Measurements from ENCODE around the gene TUBGCP3. TPM values are rescaled to one million over a fixed set of nuclear protein-coding genes. Genes with fewer than 3 reads are reported as not detected.

The TUBGCP3 gene
- total RNA-seq, 2 donors from 2014 or later = 9.8 to 14.7 TPM

DNA sequence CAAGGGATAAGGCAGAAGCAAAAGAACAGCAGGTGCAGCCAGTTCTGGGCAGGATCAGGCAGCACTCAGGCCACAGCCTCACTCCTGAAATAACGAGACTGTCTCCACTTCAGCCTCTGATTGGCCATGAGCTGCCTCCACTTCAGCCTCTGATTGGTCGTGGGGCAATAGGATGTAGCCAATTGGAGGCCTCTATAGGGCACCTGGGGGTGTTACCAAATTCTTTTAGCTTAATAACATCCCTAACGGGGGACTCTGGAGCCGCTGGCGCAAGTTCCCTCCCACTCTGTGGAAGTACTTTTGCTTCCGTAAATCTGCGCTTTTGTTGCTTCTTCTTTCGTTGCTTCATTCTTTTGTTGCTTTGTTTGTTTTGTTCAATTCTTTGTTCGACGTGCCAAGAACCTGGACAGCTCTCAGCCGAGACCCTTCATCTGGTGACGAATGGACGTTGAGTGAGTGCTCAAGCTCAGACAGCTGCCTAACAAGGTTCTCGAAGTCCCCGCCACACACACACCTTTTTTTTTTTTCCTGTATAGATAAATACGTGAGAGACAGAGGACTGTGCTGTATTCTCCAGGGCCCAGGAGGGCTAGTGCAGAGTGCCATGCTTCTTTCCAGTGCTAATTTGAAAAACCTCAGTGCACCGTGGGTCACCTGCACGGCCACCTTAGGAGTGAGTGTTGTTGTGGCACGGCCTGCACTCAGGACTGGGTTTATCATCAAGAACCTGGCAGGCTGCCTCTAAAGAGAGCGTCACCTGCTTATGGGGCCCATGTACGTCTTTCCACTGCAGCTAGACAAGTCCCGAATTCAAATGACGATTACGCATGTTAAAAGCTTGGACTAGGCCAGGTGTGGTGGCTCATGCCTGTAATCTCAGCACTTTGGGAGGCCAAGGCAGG is 32.0 kb upstream of the TUBGCP3 start:
- TF ChIP-seq, protein P1, sequence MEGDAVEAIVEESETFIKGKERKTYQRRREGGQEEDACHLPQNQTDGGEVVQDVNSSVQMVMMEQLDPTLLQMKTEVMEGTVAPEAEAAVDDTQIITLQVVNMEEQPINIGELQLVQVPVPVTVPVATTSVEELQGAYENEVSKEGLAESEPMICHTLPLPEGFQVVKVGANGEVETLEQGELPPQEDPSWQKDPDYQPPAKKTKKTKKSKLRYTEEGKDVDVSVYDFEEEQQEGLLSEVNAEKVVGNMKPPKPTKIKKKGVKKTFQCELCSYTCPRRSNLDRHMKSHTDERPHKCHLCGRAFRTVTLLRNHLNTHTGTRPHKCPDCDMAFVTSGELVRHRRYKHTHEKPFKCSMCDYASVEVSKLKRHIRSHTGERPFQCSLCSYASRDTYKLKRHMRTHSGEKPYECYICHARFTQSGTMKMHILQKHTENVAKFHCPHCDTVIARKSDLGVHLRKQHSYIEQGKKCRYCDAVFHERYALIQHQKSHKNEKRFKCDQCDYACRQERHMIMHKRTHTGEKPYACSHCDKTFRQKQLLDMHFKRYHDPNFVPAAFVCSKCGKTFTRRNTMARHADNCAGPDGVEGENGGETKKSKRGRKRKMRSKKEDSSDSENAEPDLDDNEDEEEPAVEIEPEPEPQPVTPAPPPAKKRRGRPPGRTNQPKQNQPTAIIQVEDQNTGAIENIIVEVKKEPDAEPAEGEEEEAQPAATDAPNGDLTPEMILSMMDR (IDR thresholded peaks at IDR 0.05) = no peak
- Histone ChIP-seq H3K36me3 (no peaks in the 10 kb centered on the region), H3K27me3 (no peaks in the 10 kb centered on the region), H3K4me1 (peaks cover 0 to 3% of the 10 kb centered on the region in 2 donors), H3K9me3 (no peaks in the 10 kb centered on the region), H3K27ac (no peak overlapping the region), H3K4me3 (no peak overlapping the region)
- peak; percentile 53 for DNase-seq (ENCODE audit: low spot score)

DNA sequence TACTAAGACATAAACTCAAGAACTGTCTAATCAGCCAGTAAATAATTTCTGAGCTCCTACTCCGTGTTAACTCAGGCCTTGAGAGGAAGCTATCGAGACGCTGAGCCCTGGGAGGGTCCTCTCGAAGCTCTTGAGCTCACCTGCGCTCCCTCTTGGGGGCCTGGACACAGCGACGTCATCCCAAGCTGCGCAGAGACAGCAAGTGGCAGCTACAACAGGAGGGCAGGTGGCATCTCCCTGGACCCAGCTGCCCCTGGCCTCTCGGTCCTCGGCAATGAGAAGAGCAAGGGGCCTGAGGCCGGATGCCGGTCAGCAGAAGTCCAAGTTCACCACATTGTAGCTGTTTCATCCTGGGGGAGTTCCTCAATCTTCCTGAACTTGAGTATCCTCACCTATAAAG is 30.5 kb upstream of the TUBGCP3 start:
- Histone ChIP-seq H3K27me3 (no peaks in the 10 kb centered on the region), H3K4me3 (no peak overlapping the region), H3K4me1 (peaks cover 0 to 3% of the 10 kb centered on the region in 2 donors), H3K27ac (no peak overlapping the region), H3K36me3 (no peaks in the 10 kb centered on the region), H3K9me3 (no peaks in the 10 kb centered on the region)
- TF ChIP-seq, protein P1 (IDR thresholded peaks at IDR 0.05) = no peak
- peak; percentile 48 for DNase-seq (ENCODE audit: low spot score)

DNA sequence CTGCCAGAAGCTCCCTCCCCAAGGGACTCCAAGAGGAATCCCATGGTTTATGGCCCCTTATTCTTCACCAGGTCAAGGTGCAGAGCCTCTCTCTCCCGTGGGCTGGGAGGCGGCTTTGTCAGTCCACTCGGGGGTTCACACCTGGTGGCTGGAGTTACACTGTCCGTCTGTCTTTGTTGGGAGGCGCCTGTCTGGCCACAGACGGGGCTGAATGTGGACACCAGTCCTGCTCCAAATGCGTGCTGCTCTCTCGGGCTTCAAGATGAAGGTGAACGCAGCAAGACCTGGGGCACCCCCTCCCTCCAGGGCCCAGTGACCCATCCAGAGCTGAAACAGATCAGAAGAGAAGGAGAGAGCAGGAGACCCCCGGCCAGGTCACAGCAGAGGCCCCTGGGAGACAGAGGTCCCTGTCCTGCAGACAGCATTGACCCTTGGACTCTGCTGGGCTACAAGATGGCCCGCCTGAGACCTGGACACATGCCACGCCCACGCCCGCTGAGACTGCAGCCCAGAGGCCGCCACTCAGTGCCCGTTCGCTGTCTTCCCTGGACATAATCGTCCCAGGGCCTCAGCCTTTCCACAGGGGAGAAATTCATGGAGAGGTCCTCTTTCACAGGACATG is 29.9 kb upstream of the TUBGCP3 start:
- peak; percentile 46 for DNase-seq (ENCODE audit: low spot score)
- TF ChIP-seq, protein P1 (IDR thresholded peaks at IDR 0.05) = no peak
- Histone ChIP-seq H3K9me3 (no peaks in the 10 kb centered on the region), H3K4me3 (no peak overlapping the region), H3K27ac (no peak overlapping the region), H3K4me1 (peaks cover 0 to 3% of the 10 kb centered on the region in 2 donors), H3K36me3 (no peaks in the 10 kb centered on the region), H3K27me3 (no peaks in the 10 kb centered on the region)

DNA sequence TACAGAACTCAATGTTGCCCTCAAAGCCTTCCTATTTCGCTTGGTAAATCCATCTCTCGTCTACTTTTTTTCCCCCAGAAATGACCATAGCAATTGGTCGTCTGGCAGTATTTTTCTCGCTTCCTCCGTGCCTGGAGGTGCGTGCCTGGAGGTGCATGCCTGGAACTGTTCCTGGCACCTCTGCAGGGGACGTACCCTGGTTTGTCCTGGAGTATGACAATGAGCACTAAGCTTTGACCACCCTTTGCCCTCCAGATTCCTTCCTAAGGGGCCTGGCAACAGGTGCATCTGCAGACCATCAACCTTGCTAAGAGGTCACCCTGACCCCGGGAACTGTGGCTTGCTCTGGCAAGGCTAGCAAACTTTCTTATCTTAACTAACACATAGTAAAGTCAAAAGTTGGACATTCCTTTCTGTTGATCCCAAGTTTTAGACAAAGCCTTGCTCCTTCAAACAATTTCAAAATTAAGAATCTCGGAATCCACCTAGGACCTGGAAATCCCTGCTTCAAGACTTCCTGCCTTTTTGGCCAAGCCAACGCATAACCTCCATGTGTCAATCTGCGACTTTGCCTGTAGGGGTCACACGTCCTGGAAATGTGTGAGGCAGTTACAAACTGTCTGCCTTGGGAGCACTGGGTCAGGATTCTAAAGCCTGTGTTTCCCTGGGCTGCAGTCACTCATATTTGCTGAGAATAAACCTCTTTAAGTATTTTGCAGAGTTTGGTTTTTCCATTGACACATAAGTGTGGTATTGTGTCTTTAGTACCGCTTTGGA is 28.8 kb upstream of the TUBGCP3 start:
- Histone ChIP-seq H3K27me3 (no peaks in the 10 kb centered on the region), H3K27ac (no peak overlapping the region), H3K4me1 (peaks cover 0 to 3% of the 10 kb centered on the region in 2 donors), H3K9me3 (no peaks in the 10 kb centered on the region), H3K36me3 (no peaks in the 10 kb centered on the region), H3K4me3 (no peak overlapping the region)
- peak; percentile 57 for DNase-seq (ENCODE audit: low spot score)
- TF ChIP-seq, protein P1 (IDR thresholded peaks at IDR 0.05) = peak in 1 of 2 donors; percentile 64

DNA sequence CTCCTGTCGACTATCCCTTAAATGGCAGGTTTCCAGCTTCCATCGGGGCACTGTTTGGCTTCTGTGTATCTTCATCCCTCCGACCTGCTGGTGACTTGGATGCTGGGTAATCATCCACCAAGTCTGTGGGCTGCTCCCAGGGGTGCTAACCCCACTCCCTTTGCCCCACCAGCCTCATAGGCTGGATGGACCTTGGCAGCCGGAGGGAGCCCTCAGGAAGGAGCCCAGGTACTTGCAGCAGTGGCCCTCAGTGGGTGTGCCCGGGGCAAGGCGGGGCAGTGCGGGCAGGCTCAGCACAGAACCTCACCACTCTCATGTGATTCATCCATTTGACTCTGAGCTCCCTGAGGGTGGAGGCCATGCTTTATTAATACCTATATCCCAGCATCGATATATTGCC is 27.4 kb upstream of the TUBGCP3 start:
- peak; percentile 28 for DNase-seq (ENCODE audit: low spot score)
- no peaks in the 10 kb centered on the region for H3K36me3 ChIP-seq
- no peak overlapping the region for H3K4me3 ChIP-seq
- TF ChIP-seq, protein P1 (IDR thresholded peaks at IDR 0.05) = no peak
- H3K9me3 ChIP-seq = no peaks in the 10 kb centered on the region
- peaks cover 0 to 3% of the 10 kb centered on the region in 2 donors for H3K4me1 ChIP-seq
- H3K27ac ChIP-seq = no peak overlapping the region
- H3K27me3 ChIP-seq = no peaks in the 10 kb centered on the region

Measured in right atrium auricular region (tissue), 2 donors.